Measurements from ENCODE around the gene RUVBL2. TPM values are rescaled to one million over a fixed set of nuclear protein-coding genes. Genes with fewer than 3 reads are reported as not detected.
"Not testable (repeated sequence)": the region's sequence is repeated elsewhere in the genome, so short reads cannot be mapped to it uniquely, and the experiment has no call there.

RUVBL2 gene
- total RNA-seq, 1 donor from 2014 or later = 174 TPM

GRCh38 chr19:49016067-49016839 lies 22.6 kb downstream of the RUVBL2 start:
- Histone ChIP-seq H3K36me3 (ENCODE audit: control insufficient read depth, insufficient read depth, low read length) (peaks cover 2% of the 10 kb centered on the region), H3K4me3 (ENCODE audit: low read depth, low read length) (no peak overlapping the region), H3K27me3 (ENCODE audit: control insufficient read depth, insufficient read depth, low read length) (no peaks in the 10 kb centered on the region)
- no peak for DNase-seq (ENCODE audit: low read depth)
- no peak for TF ChIP-seq CTCF (IDR thresholded peaks at IDR 0.05; ENCODE audit: insufficient read depth, low read length, poor library complexity, severe bottlenecking)

- Histone ChIP-seq H3K4me3 (ENCODE audit: low read depth, low read length) (peak within 1 kb of the TSS; percentile 28), H3K36me3 (ENCODE audit: control insufficient read depth, insufficient read depth, low read length) (no peaks in the 10 kb centered on the region), H3K27me3 (ENCODE audit: control insufficient read depth, insufficient read depth, low read length) (no peaks in the 10 kb centered on the region)
- no peak for DNase-seq (ENCODE audit: low read depth)
- no peak for TF ChIP-seq CTCF (IDR thresholded peaks at IDR 0.05; ENCODE audit: insufficient read depth, low read length, poor library complexity, severe bottlenecking)
These were observed 23.5 kb downstream of the RUVBL2 start, which contains the start of gene LHB for GRCh38 chr19:49017041-49017665. LHB (minus strand) TSS chr19:49017091; CDS start chr19:49017081, 10 bp downstream.

DNA sequence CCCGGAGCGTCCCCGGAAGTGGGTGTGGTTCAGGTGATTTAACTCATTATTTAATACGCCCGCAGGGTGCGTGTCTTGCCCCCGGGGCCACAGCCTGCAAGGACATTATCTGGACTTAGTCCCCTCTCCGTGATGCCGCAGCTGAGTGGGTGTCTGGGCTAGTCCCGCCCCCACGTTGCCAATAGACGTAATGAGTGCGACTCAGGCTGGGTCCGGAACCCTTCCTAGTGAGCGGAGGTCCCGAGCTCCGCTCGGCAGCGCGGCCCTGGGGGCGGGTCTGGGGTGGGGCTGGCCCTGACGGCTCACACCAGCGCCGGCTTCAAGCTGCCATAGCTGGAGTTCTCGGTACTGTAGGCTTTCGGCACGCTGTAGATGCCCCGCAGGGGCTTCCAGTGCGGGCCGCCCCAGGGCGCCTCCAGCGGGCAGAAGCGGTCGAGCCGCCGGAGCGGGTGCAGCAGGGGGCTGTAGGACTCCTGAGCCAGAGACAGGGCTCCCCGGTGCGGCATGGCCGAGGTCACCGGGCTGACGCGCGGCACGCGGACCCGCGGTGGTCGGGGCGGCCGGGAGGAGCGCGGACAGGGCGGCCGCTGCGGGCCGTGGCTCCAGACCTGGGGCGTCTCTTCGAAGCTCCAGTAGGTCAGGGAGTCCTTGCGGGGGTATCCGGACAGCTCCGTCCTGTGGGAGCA lies 24.1 kb downstream of the RUVBL2 start:
- no peaks in the 10 kb centered on the region for H3K36me3 ChIP-seq (ENCODE audit: control insufficient read depth, insufficient read depth, low read length)
- no peaks in the 10 kb centered on the region for H3K27me3 ChIP-seq (ENCODE audit: control insufficient read depth, insufficient read depth, low read length)
- peak overlapping the region; percentile 28 for H3K4me3 ChIP-seq (ENCODE audit: low read depth, low read length)
- no peak for DNase-seq (ENCODE audit: low read depth)
- TF ChIP-seq CTCF (IDR thresholded peaks at IDR 0.05; ENCODE audit: insufficient read depth, low read length, poor library complexity, severe bottlenecking) = peak; percentile 71

DNA sequence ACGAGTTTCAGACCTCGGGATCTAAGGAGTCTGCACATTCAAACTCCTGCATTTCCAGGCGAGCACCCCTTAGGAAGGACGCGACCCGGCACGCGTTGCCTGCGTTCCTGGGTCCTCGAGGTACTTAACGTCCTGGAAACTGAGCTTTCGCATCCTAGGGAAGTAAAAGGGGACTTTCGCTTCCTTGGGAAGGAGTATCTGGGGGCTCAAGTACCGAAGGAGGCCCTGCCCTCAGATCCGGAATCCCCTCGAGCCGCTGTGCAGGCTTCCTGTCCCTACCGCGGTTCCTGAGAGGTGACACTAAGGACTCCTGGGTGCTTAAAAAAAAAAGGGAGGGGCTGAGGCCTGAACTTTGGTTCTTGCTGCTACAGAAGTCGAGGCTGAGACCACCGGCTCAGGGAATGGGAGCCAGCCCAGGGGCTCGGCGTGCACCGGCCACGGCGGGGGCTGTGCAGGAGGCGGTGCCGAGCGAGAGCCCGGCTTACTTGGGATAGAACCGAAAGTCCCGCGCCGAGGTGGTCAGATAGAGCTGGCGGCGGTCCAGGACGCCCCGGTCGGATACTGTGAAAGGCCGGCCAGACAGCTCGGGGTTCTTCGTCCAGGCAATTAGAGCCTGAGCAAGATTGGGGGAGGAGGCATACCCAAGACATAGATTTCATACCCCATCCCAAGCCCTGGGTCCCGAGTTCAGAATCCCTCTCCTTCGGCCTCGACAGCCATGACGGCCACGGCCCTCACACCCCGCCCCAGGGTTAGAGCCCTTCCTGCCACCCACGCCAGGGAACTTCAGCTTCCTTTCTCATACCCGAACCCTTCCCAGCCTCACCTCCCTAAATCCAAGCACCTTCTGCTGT lies 24.9 kb downstream of the RUVBL2 start:
- not testable (repeated sequence) for DNase-seq (ENCODE audit: low read depth); H3K36me3 ChIP-seq (ENCODE audit: control insufficient read depth, insufficient read depth, low read length); H3K27me3 ChIP-seq (ENCODE audit: control insufficient read depth, insufficient read depth, low read length); H3K4me3 ChIP-seq (ENCODE audit: low read depth, low read length)

DNA sequence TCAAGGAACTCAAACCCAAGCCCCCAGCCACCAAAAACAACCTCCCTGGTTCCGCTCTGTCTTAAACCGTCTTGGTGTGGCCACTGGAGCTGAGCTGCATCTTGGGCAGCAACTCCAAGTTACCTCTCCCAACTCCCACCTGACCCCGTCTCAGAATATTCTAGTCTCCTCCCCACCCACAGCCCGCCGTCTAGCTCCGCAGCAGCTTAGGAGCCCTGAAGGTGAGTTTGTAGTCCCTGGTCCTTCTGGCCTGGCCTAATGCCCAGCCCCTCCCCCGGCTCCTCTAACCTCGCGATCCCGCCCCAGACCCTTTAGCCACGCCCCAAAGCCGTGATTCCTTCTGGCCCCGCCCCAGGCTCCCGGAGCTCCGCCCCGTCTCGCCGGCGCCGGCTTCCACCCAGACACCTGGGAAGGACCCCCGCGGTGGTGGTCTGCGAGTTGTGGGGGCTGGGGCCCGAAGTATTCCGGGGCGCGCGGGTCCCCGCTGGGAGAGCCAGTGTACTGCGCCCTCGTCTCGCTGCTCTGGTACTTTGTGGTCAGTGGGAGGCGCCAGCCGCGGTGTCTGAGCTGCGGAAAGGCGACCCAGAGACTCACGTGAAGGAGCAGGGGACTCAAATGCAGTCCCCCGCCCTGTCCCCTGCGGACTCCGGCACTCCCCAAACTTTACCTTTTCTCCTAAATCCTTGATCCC lies 25.7 kb downstream of the RUVBL2 start:
- Histone ChIP-seq H3K36me3 (ENCODE audit: control insufficient read depth, insufficient read depth, low read length) (no peaks in the 10 kb centered on the region), H3K27me3 (ENCODE audit: control insufficient read depth, insufficient read depth, low read length) (no peaks in the 10 kb centered on the region), H3K4me3 (ENCODE audit: low read depth, low read length) (peak overlapping the region; percentile 23)
- peak; percentile 31 for TF ChIP-seq CTCF (IDR thresholded peaks at IDR 0.05; ENCODE audit: insufficient read depth, low read length, poor library complexity, severe bottlenecking)
- DNase-seq (ENCODE audit: low read depth) = no peak

Measured in kidney epithelial cell (primary cell).